Ramos (cell line): ENCODE measurements around the gene C1QB.

Source experiments
- in situ Hi-C: fragments of 300-500 bp; cut with MboI; formaldehyde crosslinking; loops from one replicate; pipeline ENCODE4 v1.14.3; 2022; ENCODE audit warnings: low sequenced_read_pairs; ENCODE audit not compliant: unreplicated experiment

C1QB gene

DNA sequence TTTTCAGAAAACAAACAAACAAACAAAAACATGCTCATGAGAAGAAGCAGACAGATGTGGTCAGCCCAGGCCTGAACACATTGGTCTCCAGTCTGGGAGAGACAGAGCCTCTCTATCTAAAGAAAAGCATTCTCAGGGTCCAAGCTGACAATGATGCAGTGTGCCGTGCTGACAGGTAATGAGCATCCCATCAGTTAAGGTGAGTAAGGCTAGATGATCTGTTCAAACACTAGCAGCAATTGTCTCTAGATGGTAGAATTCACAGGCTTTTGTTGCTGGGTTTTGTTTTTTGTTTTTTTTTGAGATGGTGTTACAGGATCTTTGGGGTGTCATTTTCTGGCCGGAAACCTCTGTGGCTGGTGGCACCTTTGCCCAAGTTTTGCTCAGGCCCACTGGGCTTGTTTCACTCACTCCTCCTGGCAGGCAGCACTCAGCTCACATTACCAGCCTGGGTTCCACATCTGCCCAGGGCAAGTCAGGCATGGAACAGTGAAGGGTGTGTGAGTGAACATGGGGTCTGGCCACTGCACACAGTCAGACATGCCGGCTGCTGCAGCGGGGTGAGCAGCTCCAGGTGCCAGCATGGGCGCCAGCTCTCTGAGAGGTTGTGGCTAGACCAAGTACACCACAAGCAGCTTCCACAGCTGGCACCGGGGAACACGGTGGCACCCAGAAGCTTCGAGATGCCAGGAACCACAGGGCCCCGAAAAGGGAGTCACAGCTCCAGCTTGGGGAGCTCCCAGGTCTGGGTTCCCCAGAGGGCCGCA is 19.2 kb upstream of the C1QB start:
- in situ Hi-C loops, result no loop called here

DNA sequence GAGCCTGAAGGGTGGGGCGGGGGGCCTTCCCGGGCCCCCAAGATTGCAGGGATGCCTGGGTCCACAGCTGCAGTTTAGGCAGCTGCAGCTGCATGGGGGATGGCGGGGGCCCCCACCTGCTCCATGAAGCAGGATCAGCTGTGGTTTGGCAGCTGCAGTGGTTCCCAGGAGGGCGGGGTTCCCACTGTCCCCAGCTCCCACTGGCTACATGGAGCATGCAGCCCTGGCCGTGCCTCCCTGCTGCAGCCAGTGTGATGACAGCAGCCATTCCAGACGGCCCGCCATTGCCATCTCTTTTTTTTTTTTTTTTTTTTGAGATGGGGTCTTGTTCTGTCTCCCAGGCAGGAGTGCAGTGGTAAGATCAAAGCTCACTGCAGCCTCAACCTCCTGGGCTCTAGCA is 17.6 kb upstream of the C1QB start:
- in situ Hi-C loops, result loop anchor here (5.0 kb wide), 1 partner anchor 218 kb away; no protein-coding TSS in a partner anchor

DNA sequence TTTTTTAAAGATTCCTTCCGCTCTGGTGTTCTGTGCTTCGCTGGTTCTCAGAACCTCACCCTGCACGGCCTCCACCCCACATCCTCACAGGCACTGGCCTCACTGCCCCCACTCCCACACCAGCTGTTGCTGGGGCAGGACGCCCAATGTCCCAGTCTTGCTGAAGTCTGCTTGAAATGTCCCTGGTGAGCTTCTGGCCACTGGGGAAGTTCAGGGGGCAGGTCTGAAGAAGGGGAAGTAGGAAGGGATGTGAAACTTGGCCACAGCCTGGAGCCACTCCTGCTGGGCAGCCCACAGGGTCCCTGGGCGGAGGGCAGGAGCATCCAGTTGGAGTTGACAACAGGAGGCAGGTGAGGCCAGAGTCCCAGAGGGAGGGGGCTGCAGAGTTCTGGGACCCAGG is 16.7 kb upstream of the C1QB start, which contains the start of gene C1QA:
Gene C1QA, plus strand, starts transcription at position 276 of the 400 bp plus-strand sequence. CDS start 989 bp downstream, outside the sequence.
- in situ Hi-C loops, result loop anchor here (5.0 kb wide), 1 partner anchor 219 kb away; no protein-coding TSS in a partner anchor

DNA sequence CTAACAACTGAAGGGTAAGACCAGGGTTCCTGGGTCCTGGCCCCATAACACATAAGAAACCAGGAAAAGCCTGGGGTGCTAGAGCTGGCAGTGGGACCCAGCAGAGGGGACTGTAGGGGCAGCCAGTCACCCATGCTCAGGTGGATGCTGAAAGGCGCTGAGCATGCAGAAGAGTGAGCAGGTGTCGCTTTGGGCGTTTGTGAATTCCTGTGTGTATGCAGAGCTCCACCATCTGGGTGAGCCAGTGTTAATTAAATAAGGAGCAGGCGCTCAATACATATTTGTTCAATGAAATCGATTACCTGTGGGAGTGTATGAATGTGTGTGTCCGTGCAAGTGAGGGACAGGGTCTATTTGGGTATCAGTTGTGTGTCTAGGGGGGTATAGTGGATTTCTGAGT is 16.1 kb upstream of the C1QB start:
- in situ Hi-C loops, result loop anchor here (5.0 kb wide), 1 partner anchor 220 kb away; no protein-coding TSS in a partner anchor

GRCh38 chr1:22637907-22638445 is 15.1 kb upstream of the C1QB start:
- in situ Hi-C loops, result loop anchor here (5.0 kb wide), 1 partner anchor 221 kb away; no protein-coding TSS in a partner anchor

DNA sequence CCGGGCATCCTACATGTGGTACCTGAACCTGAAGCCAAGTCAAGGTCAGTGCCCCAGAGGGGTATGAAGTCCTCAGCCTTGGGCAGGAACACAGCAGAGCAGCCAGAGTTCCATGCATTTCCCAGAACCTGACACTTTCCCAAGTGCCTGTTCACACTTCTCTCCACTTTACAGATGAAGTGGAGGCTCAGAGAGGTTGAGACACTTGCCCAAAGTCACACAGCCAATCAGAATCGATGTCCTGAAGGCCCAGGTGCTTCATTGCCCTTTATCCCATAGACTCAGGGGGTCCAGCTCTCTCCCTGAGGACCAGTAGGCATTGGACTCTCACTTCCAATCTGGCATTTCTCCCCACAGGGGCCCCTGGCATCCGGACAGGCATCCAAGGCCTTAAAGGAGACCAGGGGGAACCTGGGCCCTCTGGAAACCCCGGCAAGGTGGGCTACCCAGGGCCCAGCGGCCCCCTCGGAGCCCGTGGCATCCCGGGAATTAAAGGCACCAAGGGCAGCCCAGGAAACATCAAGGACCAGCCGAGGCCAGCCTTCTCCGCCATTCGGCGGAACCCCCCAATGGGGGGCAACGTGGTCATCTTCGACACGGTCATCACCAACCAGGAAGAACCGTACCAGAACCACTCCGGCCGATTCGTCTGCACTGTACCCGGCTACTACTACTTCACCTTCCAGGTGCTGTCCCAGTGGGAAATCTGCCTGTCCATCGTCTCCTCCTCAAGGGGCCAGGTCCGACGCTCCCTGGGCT is 14.4 kb upstream of the C1QB start:
- in situ Hi-C loops, result loop anchor here (5.0 kb wide), 1 partner anchor 221 kb away; no protein-coding TSS in a partner anchor

GRCh38 chr1:22639286-22639685 is 13.8 kb upstream of the C1QB start:
- in situ Hi-C loops, result loop anchor here (5.0 kb wide), 1 partner anchor 222 kb away; no protein-coding TSS in a partner anchor

GRCh38 chr1:22641247-22641646 is 11.8 kb upstream of the C1QB start:
- in situ Hi-C loops, result loop anchor here (10.0 kb wide), 1 partner anchor 516 kb away; no protein-coding TSS in a partner anchor

DNA sequence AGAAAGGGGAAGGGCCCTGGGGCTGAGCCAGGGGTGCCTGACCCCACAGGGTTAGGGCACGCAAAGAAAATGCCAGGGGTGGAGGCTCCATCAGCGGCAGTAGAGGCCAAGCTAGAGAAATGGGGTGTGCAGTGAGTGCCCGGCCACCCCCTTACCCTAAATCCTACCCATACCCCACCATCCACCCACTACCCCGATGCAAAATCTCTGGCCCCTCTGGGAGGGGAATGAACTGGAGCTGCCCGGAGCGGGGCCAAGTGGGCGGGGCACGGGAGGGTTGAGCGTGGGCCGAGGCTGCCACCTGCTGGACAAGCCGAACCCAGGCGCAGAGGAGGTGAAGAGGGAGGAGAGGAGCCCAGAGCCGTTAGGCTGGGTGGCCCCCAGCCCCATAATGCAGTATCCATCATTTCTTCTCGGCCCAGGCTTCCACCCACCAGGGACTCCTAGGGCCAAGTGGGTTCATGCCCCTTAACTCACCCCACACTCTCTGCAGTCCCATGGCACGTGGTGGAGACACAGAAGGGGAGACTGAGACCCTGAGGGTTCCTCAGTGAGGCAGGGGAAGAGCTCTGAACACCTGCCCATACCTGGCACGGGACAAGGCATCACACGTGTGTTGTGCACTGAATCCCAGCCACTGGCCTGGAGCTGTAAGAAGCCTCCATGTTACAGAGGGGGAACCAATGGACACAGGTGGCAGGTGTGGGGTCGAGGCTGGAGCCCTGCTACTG is 11.0 kb upstream of the C1QB start:
- in situ Hi-C loops, result loop anchor here (10.0 kb wide), 1 partner anchor 517 kb away; no protein-coding TSS in a partner anchor

DNA sequence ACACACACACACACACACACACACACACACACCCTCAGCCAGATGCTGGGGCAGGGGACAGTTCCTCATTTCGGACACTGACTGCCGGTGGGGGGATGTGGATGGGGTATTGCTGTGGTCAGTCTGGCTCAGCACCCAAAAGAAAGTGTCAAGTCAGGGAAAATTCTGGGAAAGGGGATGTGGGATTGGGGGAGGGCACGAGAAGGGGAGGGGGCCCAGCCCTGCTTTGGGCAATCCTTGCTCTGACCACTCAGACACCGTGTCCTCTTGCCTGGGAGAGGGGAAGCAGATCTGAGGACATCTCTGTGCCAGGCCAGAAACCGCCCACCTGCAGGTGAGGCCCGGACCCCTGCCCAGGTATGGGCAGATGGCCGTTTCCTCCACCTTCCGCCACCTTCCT is 9.7 kb upstream of the C1QB start, which contains the start of gene C1QC:
Gene C1QC, plus strand, starts transcription at position 253 of the 400 bp plus-strand sequence. CDS start 391 bp downstream, outside the sequence.
- in situ Hi-C loops, result loop anchor here (10.0 kb wide), 1 partner anchor 519 kb away; no protein-coding TSS in a partner anchor

- in situ Hi-C loops, result loop anchor here (10.0 kb wide), 1 partner anchor 519 kb away; no protein-coding TSS in a partner anchor
Observed at GRCh38 chr1:22643928-22644327, 9.1 kb upstream of the C1QB start.

GRCh38 chr1:22645931-22646330 is 7.1 kb upstream of the C1QB start:
- in situ Hi-C loops, result loop anchor here (10.0 kb wide), 1 partner anchor 521 kb away; no protein-coding TSS in a partner anchor

- in situ Hi-C loops, result loop anchor here (10.0 kb wide), 1 partner anchor 522 kb away; no protein-coding TSS in a partner anchor
Observed at GRCh38 chr1:22646384-22646783, 6.7 kb upstream of the C1QB start.

GRCh38 chr1:22650089-22650693 is 2.8 kb upstream of the C1QB start:
- in situ Hi-C loops, result no loop called here

- in situ Hi-C loops, result no loop called here
Observed at GRCh38 chr1:22651941-22652856, 837 bp upstream of the C1QB start.

DNA sequence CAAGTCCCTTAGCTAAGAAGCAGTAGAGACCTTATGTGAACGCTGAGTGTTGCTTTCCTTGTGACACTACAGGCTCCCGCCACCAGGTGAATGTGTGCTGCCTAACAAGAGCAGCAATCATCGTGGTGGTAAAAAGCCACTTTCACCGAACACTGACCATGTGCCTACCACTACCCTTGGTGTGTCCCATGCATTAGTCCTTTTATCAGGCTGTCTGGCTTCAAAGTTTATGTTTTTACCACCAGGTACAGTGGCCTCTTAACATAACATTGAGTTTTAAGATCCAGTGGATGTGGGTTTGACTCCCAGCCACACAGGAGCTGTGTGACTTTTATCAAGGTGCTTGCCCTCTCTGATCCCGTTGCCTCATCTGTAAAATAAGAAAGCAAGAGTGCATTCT is 1.7 kb downstream of the C1QB start:
- in situ Hi-C loops, result no loop called here

- in situ Hi-C loops, result no loop called here
Observed at GRCh38 chr1:22658385-22659163, 5.5 kb downstream of the C1QB start.
